NCI-H748 (cell line): ENCODE data around the gene SCN5A.

ENCODE experiments used
- DNase-seq: peaks from one replicate; lab custom pipeline; 2025; ENCODE audit not compliant: unreplicated experiment; lab: John Stamatoyannopoulos, UW

SCN5A gene

GRCh38 chr3:38511546-38511945 lies 137.9 kb downstream of the SCN5A start:
- DNase-seq = no peak

- no peak for DNase-seq
These were observed 138.9 kb downstream of the SCN5A start for GRCh38 chr3:38510631-38511030.

GRCh38 chr3:38509732-38510131 lies 139.8 kb downstream of the SCN5A start:
- no peak for DNase-seq

DNA sequence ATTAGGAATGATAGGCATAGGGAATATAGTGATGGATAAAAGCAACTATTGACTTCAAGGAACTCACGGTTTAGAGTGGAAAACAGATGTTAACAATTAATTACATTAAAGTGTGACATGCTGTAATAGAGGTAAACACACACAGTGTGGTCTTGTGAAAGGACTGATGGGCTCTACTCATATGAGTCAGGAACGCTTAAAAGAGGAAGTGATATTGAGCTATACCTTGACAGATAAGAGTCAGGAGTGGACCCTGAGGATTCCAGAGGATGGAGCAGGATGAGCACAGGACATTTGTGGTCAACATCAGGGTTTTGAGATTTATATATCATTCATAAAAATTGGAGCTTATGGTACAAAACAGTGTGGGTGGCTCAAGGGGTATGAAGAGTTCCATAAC lies 142.4 kb downstream of the SCN5A start:
- no peak for DNase-seq

DNA sequence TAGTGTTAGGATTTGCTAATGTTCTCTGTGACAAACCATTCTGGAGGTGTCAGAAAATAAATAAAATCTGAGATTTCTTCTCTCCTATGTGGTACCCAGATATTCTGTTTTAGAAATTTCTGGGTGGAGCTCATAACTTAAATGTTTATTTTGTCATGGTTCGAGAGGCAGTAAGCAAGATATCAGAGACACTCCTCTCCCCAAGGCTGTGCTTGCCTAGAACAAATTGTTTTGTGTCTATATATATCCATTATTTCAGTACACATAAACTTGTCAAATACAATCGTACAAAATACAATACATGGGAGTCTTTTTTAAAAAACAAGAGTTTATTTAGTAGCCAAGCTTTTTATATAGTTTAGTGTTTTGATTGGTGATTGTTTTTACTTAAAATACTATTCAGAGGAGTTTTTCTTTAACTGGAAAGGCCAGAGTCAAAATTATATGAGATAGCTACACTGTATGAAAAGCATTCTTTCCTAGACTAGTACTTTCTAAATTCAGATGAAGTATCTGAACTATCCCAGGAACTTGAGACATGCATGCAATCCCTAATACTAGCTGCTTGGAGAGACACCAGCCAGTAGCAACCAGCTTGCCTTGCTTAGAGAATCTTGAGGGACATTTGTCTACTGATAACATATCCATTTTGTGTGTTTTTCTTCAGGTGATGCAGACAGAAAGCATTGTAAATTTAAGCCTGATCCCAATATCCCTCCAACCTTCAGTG lies 148.6 kb downstream of the SCN5A start:
- DNase-seq = no peak
